Measurements from ENCODE around the gene NUP188.

The NUP188 gene

GRCh38 chr9:129013674-129014073 is 66.2 kb downstream of the NUP188 start:
- no peak overlapping the region for H3K4me3 ChIP-seq (ENCODE audit: low read depth, low read length)
- no peak for DNase-seq (ENCODE audit: low read depth, low spot score)
- ChIA-PET CTCF (interaction anchor here (2.8 to 3.0 kb wide), 2 partner anchors 7 to 9 kb away, joined by 9 to 31 read pairs; no protein-coding TSS in a partner anchor), POLR2A (no interaction called here)
- TF ChIP-seq CTCF (IDR thresholded peaks at IDR 0.05; ENCODE audit: insufficient read depth, low read length, missing control alignments): no peak

- TF ChIP-seq CTCF (IDR thresholded peaks at IDR 0.05; ENCODE audit: insufficient read depth, low read length, missing control alignments): no peak
- ChIA-PET CTCF (interaction anchor here (2.8 to 3.0 kb wide), 2 partner anchors 8 to 9 kb away, joined by 9 to 31 read pairs; no protein-coding TSS in a partner anchor), POLR2A (no interaction called here)
Observed at GRCh38 chr9:129014124-129014523, 66.6 kb downstream of the NUP188 start.

GRCh38 chr9:129014608-129015007 is 67.1 kb downstream of the NUP188 start:
- DNase-seq (ENCODE audit: low read depth, low spot score): no peak
- POLR2A ChIA-PET: no interaction called here
- H3K4me3 ChIP-seq (ENCODE audit: low read depth, low read length): no peak overlapping the region
- TF ChIP-seq CTCF (IDR thresholded peaks at IDR 0.05; ENCODE audit: insufficient read depth, low read length, missing control alignments): no peak
- CTCF ChIA-PET: interaction anchor here (1.8 to 3.0 kb wide), 3 partner anchors 8 to 14 kb away, joined by 8 to 31 read pairs (median 9); partner anchors contain the start of gene SH3GLB2

More at GRCh38 chr9:129014124-129014523, 66.6 kb downstream of the NUP188 start:
- no peak for DNase-seq (ENCODE audit: low read depth, low spot score)
- no peak overlapping the region for H3K4me3 ChIP-seq (ENCODE audit: low read depth, low read length)

GRCh38 chr9:129021091-129021490 is 73.6 kb downstream of the NUP188 start:
- no peak overlapping the region for H3K4me3 ChIP-seq (ENCODE audit: low read depth, low read length)
- ChIA-PET CTCF (interaction anchor here (1.0 to 7.6 kb wide), 2 partner anchors 15 to 33 kb away, joined by 3 to 98 read pairs; no protein-coding TSS in a partner anchor), POLR2A (interaction anchor here (0.7 kb wide), 1 partner anchor 24 kb away, joined by 4 read pairs; no protein-coding TSS in a partner anchor)
- no peak for DNase-seq (ENCODE audit: low read depth, low spot score)
- no peak for TF ChIP-seq CTCF (IDR thresholded peaks at IDR 0.05; ENCODE audit: insufficient read depth, low read length, missing control alignments)

- ChIA-PET POLR2A (no interaction called here), CTCF (interaction anchor here (1.2 to 7.6 kb wide), 4 partner anchors 8 to 204 kb away, joined by 3 to 98 read pairs (median 6); partner anchors contain the start of gene ENDOG)
- H3K4me3 ChIP-seq (ENCODE audit: low read depth, low read length): no peak overlapping the region
- no peak for DNase-seq (ENCODE audit: low read depth, low spot score)
- TF ChIP-seq CTCF (IDR thresholded peaks at IDR 0.05; ENCODE audit: insufficient read depth, low read length, missing control alignments): no peak
Observed at GRCh38 chr9:129022037-129022436, 74.5 kb downstream of the NUP188 start.

GRCh38 chr9:129023036-129023907 is 75.8 kb downstream of the NUP188 start:
- POLR2A ChIA-PET: interaction anchor here (0.5 kb wide), 1 partner anchor 72 kb away, joined by 3 read pairs; no protein-coding TSS in a partner anchor
- no peak overlapping the region for H3K4me3 ChIP-seq (ENCODE audit: low read depth, low read length)
- no peak for TF ChIP-seq CTCF (IDR thresholded peaks at IDR 0.05; ENCODE audit: insufficient read depth, low read length, missing control alignments)
- CTCF ChIA-PET: interaction anchor here (0.7 to 7.6 kb wide), 7 partner anchors 10 to 398 kb away, joined by 3 to 98 read pairs (median 4); partner anchors contain the start of gene ENDOG
- no peak for DNase-seq (ENCODE audit: low read depth, low spot score)

All from AG04449 (cell line).